ENCODE results near the gene PPP1R16B. TPM values are rescaled to one million over a fixed set of nuclear protein-coding genes. Genes with fewer than 3 reads are reported as not detected.

Gene PPP1R16B
- polyA plus RNA-seq, 2 of the 4 experiments (the other 2 are of a cell fraction), result 0.17 to 0.31 TPM

DNA sequence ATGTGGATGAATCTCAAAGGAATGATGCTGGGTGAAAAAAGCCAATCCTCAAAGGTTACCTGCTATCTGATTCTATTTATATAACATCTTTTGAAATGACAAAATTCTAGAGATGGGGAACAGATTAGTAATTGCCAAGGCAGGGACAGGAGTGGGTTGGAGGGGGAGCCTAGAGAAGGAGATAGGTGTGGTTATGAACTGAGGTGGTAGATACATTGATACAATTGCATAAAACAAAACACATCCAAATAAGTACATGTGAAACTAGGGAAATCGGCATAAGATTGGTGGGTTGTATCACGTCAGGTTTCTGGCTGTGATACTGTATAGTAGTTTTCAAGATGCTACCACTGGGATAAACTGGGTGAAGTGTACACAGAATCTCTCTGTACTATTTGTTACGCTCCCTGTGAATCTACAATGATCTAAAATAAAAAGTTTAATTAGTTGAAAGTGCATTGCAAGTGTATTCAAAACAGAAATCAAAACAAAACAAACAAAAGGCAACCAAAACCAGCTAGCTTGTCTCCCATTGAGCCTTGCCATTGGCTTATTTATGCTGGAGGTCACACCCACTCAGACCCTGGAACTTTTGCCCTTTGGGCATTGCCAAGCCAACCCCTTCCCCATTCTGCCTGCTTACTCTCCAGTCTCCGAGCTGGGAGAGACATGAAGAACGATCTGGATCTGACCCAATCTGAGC lies 27.8 kb downstream of the PPP1R16B start:
- H3K4me1 ChIP-seq, result peaks cover under 1% of the 10 kb centered on the region; the same call in 1 of the 3 replicates
- DNase-seq (ENCODE audit: low read depth in 1 of 2, low spot score in 1 of 2) (no peak), FAIRE-seq (no peak), ATAC-seq (no peak)
- ChIA-PET CTCF (interaction anchor here (1.1 to 1.7 kb wide), 3 partner anchors 26 to 43 kb away, joined by 3 to 5 read pairs (median 5); partner anchors contain the start of gene PPP1R16B), POLR2A (no interaction called here)
- no peaks in the 10 kb centered on the region for H3K9me3 ChIP-seq
- no peak overlapping the region for H3K4me2 ChIP-seq
- H3K27ac ChIP-seq, result no peak overlapping the region
- no peak overlapping the region for H3K4me3 ChIP-seq
- 59% methylated on average over 5 of the region's 5 CpGs for WGBS (ENCODE audit: missing lambda C conversion rate)
- TF ChIP-seq CBX2 (IDR thresholded peaks at IDR 0.05; ENCODE audit: borderline replicate concordance, low read depth) (no peak), RARB (CRISPR knock-in tag; IDR thresholded peaks at IDR 0.05) (no peak), ZNF302 (CRISPR knock-in tag; IDR thresholded peaks at IDR 0.05) (no peak), RFX5 (IDR thresholded peaks at IDR 0.05) (no peak), CHD4 (IDR thresholded peaks at IDR 0.05; ENCODE audit: borderline replicate concordance) (no peak), TFCP2L1 (CRISPR knock-in tag; IDR thresholded peaks at IDR 0.05) (no peak), HEYL (CRISPR knock-in tag; IDR thresholded peaks at IDR 0.05) (no peak), CHD2 (IDR thresholded peaks at IDR 0.05; ENCODE audit: low read length, partially characterized antibody) (no peak), RCOR1 (IDR thresholded peaks at IDR 0.05; ENCODE audit: low read depth, low read length) (no peak), EHMT2 (IDR thresholded peaks at IDR 0.05; ENCODE audit: low read depth) (no peak), TP53 (CRISPR knock-in tag; IDR thresholded peaks at IDR 0.05) (no peak), RNF2 (IDR thresholded peaks at IDR 0.05; ENCODE audit: borderline replicate concordance, low read depth) (no peak), EHF (CRISPR knock-in tag; IDR thresholded peaks at IDR 0.05) (no peak), POLR2A (IDR thresholded peaks at IDR 0.05; ENCODE audit: low read length) (no peak), EP300 (IDR thresholded peaks at IDR 0.05) (no peak), ZC3H11A (IDR thresholded peaks at IDR 0.05) (no peak)
- TF ChIP-seq, protein P1, sequence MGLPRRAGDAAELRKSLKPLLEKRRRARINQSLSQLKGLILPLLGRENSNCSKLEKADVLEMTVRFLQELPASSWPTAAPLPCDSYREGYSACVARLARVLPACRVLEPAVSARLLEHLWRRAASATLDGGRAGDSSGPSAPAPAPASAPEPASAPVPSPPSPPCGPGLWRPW (IDR thresholded peaks at IDR 0.05), result no peak
- TF ChIP-seq, protein P2, sequence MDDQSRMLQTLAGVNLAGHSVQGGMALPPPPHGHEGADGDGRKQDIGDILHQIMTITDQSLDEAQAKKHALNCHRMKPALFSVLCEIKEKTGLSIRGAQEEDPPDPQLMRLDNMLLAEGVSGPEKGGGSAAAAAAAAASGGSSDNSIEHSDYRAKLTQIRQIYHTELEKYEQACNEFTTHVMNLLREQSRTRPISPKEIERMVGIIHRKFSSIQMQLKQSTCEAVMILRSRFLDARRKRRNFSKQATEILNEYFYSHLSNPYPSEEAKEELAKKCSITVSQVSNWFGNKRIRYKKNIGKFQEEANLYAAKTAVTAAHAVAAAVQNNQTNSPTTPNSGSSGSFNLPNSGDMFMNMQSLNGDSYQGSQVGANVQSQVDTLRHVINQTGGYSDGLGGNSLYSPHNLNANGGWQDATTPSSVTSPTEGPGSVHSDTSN (IDR thresholded peaks at IDR 0.05), result no peak

DNA sequence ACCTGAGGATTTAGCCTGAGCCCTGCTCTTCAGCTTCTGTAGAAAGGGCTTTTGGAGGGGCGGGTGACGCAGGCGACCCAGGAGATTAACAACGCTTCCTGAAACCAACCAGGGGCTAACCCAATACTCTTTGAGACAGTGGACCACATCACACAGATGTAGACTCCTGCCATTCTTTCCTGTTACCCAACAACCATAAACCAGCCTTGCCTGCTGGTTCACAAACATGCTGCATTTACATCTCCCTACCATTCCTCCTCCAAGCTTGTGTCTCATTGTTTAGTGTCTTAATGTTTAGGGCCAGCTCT lies 28.3 kb downstream of the PPP1R16B start:
- ATAC-seq (no peak), FAIRE-seq (no peak), DNase-seq (ENCODE audit: low read depth in 1 of 2, low spot score in 1 of 2) (no peak)
- Histone ChIP-seq H3K4me2 (no peak overlapping the region), H3K9me3 (no peaks in the 10 kb centered on the region), H3K4me1 (no peaks in the 10 kb centered on the region), H3K27ac (no peak overlapping the region), H3K4me3 (no peak overlapping the region)
- TF ChIP-seq CHD2 (IDR thresholded peaks at IDR 0.05; ENCODE audit: low read length, partially characterized antibody) (no peak), CBX2 (IDR thresholded peaks at IDR 0.05; ENCODE audit: borderline replicate concordance, low read depth) (no peak), RAD21 (conservative IDR thresholded peaks at IDR 0.05 in 1 of 2, IDR thresholded peaks at IDR 0.05 in 1 of 2) (no peak), JUN (IDR thresholded peaks at IDR 0.05) (no peak), CBX8 (IDR thresholded peaks at IDR 0.05) (no peak), TFCP2L1 (CRISPR knock-in tag; IDR thresholded peaks at IDR 0.05) (no peak), HEYL (CRISPR knock-in tag; IDR thresholded peaks at IDR 0.05) (no peak), CHD4 (IDR thresholded peaks at IDR 0.05; ENCODE audit: borderline replicate concordance) (no peak), POLR2AphosphoS2 (conservative IDR thresholded peaks at IDR 0.05; ENCODE audit: low read length) (no peak), SMC3 (IDR thresholded peaks at IDR 0.05) (no peak), EP300 (IDR thresholded peaks at IDR 0.05) (no peak)
- TF ChIP-seq, protein P3, sequence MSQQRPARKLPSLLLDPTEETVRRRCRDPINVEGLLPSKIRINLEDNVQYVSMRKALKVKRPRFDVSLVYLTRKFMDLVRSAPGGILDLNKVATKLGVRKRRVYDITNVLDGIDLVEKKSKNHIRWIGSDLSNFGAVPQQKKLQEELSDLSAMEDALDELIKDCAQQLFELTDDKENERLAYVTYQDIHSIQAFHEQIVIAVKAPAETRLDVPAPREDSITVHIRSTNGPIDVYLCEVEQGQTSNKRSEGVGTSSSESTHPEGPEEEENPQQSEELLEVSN (IDR thresholded peaks at IDR 0.05; ENCODE audit: borderline replicate concordance, low read depth), result no peak
- TF ChIP-seq, protein P4, sequence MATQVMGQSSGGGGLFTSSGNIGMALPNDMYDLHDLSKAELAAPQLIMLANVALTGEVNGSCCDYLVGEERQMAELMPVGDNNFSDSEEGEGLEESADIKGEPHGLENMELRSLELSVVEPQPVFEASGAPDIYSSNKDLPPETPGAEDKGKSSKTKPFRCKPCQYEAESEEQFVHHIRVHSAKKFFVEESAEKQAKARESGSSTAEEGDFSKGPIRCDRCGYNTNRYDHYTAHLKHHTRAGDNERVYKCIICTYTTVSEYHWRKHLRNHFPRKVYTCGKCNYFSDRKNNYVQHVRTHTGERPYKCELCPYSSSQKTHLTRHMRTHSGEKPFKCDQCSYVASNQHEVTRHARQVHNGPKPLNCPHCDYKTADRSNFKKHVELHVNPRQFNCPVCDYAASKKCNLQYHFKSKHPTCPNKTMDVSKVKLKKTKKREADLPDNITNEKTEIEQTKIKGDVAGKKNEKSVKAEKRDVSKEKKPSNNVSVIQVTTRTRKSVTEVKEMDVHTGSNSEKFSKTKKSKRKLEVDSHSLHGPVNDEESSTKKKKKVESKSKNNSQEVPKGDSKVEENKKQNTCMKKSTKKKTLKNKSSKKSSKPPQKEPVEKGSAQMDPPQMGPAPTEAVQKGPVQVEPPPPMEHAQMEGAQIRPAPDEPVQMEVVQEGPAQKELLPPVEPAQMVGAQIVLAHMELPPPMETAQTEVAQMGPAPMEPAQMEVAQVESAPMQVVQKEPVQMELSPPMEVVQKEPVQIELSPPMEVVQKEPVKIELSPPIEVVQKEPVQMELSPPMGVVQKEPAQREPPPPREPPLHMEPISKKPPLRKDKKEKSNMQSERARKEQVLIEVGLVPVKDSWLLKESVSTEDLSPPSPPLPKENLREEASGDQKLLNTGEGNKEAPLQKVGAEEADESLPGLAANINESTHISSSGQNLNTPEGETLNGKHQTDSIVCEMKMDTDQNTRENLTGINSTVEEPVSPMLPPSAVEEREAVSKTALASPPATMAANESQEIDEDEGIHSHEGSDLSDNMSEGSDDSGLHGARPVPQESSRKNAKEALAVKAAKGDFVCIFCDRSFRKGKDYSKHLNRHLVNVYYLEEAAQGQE (IDR thresholded peaks at IDR 0.05), result no peak
- ChIA-PET POLR2A (no interaction called here), CTCF (interaction anchor here (0.9 to 1.7 kb wide), 4 partner anchors 26 to 109 kb away, joined by 3 to 5 read pairs (median 4); partner anchors contain the start of gene PPP1R16B)
- 46% methylated on average over 4 of the region's 4 CpGs for WGBS (ENCODE audit: missing lambda C conversion rate)

Data from A549 (cell line).